Measurements from ENCODE around the gene AGAP1.

The AGAP1 gene

DNA sequence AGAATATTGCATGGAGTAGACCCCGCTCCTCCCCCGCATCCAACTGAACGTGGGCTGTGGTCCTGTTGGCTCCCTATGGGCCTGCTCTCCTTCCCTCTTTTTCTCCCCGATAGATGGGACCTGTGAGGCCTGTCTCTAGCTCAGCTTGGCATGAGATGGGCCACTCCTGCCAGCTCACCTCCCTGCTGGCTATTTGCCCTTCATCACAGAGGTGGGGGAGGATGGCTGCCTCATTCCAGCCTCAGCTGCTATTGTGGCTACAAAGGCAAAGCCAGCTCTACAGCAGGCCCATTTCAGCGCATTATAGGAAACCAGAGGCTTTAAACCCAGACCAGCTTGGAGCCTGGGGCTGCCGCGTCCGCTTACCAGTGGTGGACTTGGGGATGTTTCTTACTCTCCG lies 360.4 kb downstream of the AGAP1 start:
- no peak for DNase-seq

DNA sequence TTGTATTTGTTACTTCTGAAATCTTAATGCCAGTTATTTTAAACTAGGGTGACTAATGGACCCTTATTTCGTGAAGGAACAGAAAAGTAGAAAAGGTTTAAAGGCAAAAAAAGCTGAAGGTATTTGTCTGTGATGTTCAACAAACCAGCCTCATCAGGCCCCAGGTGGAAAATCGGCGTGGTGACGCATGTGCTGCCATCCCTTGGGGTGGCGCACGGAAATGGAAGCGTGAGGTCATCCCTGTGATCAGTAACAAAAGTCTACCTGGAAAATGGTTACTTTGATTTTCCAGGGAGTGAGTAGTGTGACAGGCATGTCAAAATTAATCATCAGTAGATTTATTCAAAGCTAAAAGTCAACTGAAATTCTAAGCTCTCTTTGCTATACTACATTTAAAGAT lies 361.2 kb downstream of the AGAP1 start:
- no peak for DNase-seq

DNA sequence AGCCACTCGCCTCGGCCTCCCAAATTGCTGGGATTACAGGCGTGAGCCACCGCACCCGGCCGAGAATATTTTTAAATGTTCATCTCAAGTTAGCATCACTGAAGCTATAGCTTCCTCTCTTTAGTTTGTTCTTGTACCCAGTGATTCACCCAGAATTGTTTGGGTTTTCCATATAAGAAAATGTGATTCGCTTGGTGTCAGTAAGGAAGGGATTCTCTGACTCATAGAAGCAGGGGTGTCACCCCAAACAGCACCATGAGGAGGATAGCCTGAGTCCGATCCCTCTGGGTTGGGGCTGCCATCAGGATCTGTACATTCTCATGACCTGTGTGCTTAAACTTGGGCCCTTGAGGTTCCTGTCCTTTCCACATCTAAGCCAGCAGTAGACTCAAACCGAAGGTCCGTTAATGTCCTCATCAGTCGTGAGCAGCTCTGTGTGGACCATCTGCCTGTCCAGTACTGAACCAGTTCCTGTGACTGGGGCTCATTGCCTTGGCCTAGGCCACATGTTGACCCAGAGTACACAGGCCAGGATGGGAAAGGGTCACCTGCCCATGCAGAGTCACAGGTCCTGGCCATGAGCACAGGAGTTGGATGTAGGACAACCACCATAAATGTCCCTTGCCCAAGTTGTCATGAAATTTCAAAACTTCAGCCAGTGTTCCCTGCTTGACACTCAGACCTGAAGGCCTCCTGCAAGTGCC lies 362.5 kb downstream of the AGAP1 start:
- DNase-seq: no peak

DNA sequence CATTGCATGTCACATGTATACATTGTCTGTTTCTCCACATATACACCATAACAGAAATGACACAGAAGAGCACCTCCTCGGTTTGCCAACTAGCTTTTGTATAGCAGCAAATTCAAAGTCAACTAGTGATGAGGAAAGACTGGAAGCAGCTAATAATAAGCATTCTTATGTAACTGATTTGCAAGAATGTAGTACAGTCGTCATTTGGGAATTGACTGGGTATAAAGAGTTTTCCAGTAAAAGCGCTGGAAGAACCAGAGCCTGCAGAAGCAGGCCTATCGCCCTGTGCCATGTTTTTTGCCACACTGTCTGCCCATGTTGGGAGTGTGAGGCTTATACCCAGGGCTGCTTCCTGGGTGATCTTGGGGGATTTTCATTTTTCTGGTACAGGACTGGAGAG lies 363.8 kb downstream of the AGAP1 start:
- DNase-seq: no peak

DNA sequence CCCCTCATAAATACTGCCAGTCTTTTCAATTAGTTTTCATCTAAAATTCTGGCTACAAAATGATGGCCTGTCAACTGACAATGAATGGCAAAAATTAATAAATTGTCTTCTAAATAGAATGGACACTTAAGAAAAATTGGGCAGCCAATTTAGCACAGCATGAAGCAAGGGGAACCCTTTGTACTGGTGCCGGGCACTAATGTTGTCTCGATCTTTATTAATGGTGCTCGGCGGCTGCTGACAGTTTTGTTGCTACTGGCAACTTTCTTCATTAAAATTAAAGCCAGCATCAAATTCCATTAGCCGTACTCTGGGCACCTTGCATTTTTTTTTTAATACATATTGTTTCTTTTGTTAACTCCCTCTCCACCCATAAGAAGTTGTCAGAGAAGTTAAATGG lies 365.0 kb downstream of the AGAP1 start:
- no peak for DNase-seq

DNA sequence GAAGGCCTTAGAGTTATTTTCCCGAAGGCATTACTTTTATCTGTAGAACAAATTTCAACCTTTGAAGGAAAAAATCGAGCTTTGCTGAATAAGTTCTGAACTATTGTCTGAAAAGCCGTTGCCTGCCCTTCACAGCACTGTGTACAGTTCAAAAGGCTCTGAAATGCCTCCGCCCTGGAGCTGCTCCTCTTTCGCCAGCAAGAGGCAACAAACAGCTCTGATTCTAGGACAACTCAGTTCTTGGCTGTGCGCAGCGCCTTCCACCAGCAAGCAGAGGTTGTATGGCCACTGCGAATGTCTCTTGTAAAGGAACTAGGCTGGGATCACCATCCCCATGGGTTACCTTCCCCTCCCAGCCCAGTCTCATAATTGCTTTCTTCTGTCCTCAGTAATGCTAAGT lies 365.8 kb downstream of the AGAP1 start:
- DNase-seq: no peak

DNA sequence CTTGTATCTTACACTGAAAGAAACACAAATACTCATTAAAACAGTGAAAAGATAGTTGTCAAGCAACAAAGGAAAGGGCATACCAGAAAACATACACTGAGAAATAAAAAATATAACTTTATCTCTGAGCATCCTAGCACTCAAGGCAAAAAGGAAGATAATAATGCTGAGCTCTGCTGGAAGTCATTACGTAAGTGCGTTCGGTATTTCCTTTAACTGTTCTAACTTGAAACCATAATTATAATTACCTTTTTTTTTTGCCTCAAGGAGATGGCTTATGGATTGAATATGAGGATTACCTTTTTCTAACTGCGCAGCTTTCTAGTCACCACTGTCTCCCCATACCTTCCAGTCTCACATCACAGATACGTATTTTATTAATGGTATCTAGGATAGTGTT lies 366.3 kb downstream of the AGAP1 start:
- DNase-seq: no peak

DNA sequence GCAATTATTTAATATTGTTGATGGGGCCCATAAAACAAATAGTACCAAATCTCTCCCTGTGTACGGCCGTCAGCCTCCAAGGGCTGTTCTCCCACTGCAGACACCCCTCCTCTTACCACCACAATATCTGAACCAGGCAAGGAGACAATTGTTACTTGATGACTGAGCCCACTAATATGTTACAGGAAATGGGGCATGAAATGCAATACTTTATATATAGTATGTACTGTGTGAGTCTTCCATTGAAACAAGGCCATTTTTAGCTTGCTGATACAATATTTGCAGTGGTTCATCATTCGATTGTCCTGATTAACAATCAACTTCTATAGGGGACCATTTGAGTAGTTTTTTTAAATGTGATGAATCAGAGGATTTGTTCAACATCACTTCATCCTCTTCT lies 367.0 kb downstream of the AGAP1 start:
- no peak for DNase-seq

DNA sequence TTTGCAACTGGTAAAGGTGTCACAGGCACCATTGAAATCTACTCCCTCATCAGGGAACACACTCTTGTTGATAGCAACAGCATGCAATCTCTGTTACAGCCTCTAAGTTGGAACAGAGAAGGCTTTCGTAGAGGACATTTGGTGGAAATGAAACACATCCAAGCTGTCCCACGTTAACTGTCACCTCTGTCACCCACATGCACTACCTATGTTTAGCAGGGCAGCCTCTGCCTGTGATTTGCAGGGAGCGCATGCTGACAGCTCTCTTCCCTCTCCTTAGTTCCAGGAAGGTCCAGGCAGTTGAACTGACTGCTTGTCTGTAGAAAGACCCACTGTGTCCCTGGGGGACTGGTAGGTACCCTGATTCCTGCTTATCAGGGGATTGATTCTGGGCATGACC lies 367.5 kb downstream of the AGAP1 start:
- DNase-seq: no peak

DNA sequence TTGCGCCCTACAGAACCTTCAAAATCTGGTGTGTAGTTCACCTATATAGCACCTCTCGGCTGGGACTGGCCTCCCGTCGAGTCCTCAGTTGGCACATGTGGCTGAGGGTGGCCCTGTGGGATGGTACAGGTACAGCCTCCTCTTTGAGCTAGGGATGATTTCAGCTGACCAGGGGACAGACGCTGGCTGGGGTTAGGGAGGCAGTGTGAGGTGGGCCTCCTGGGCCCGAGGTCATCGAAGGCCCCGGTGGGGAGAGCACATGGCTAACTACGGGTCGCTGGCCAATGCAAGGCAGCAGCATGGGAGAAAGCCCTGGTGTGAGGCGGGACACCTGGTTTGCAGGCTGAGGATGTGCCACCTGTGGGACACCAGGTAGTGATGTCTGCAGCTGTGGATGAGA lies 369.6 kb downstream of the AGAP1 start:
- no peak for DNase-seq

DNA sequence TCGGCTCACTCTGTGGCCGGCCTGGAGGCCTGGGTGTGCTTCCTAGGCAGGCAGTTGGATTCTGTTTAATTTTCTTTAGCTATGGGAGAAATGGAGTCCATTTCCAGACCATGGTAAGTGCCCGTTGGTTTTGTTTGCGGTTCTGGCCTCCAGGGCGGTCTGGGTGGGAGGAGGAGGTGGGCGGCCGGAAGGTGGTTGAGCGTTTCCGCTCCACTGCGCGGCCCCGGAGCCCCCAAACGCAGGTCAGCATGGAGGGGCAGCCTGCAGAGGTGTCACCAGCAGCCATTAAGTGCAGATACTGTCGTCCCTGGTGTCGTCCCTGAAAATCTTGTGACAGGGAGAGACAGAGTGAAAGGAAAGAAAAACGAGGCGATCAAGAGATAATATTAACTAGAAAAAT lies 370.5 kb downstream of the AGAP1 start:
- DNase-seq: no peak

DNA sequence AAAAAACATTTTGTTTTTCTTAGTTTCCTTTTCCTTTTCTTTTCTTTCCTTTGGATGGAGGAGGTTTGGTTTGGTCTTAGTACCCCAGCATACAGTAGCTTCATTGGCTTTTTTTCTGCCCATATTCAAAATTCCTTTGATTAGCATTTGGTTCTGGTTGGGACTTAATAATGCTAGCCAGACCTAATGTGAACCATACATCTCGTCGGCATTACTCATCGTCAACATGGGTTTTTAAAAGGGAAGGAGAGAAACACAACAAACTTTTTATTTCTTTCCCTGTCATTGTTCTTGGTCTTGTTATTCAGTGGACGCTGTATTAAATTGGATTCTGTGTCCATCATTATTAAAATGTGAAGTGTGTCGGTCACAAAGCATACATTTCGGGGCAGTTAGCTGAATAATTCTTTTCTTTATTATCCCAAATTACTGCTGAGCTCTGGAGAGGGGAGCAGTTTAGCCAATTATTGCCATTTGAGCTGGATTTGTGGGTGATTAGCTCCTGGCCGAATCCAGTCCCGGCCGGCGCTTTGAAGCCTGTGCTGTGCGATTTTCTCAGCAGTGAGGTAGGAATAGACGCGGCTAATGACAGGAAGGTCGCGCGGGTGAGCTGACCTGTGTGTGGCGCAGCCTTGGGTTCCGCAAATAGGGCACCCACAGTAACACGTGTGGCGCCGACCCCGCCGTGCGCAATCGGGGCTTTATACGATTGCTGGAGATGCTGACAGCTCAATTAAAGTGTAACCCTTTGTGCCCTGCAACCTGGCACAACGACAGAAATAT lies 371.1 kb downstream of the AGAP1 start:
- DNase-seq: no peak

DNA sequence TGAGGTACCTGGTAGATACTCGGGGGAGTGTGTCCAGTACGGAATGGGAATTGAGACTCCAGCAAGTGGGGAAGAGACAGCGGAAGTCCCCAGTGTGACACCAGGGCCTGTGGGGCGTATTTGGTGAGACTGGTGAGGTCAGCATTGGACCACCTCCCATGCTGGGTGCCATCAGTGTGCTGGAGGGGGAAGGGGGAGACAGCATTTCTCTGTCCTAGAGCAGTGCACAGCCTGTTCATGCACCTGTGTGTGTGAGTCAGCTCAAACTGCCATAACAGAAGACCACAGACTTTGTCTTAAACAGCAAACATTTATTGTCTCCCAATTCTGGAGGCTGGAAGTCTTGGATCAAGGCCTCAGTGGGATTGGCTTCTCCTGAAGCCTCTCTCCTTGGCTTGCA lies 372.5 kb downstream of the AGAP1 start:
- DNase-seq: no peak

DNA sequence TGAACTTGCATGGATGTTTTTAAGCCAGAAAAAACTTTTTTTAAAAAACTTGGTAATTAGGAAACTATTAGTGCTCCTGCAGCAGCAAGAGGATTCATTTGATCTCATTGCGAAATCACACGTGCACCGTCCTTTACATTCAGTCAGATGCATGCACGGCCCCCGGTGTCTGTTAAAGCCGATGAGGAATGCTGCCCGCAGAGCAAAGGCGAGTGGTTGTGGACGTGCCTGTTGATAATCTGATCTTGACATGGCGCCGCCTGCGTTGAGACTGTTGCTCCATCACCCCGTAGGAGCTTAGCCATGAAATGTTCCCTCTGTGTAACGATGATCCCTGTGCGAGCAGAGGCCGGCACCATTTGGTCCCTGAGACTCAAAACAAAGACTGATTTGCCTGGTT lies 374.4 kb downstream of the AGAP1 start:
- no peak for DNase-seq

DNA sequence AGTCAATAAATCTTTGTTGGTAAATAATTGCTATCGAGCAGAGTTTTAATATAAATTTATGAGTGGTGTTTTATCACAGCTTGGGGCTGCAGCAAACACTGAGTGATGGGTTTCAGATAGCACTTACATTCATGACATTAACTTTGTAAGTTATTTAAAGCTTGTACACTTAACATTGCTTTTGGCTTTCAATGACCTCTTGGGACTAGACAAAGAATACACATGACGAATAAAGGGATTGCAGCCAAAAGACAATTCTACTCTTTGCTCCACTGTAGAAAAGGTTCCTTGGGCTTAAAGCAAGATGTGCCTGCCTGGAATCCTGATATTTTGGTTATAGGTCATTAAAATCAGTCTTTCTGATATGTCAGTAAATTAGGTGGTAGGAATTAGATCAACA lies 374.8 kb downstream of the AGAP1 start:
- no peak for DNase-seq

DNA sequence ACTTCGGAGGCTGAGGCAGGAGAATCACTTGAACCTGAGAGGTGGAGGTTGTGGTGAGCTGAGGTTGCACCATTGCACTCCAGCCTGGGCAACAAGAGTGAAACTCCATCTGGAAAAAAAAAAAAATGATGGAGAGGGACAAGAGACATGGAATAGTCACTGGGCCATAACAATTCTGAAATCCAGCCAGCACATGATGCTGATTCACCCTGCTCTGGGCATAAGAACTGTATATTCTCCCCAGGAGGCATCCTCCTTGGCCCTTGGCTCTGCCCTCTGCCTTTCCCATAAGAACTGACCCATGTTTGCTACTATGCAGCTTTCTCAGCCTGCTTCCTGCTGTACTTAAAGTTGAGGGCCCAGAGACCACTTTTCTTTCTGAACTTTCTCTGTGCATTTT lies 376.7 kb downstream of the AGAP1 start:
- no peak for DNase-seq

DNA sequence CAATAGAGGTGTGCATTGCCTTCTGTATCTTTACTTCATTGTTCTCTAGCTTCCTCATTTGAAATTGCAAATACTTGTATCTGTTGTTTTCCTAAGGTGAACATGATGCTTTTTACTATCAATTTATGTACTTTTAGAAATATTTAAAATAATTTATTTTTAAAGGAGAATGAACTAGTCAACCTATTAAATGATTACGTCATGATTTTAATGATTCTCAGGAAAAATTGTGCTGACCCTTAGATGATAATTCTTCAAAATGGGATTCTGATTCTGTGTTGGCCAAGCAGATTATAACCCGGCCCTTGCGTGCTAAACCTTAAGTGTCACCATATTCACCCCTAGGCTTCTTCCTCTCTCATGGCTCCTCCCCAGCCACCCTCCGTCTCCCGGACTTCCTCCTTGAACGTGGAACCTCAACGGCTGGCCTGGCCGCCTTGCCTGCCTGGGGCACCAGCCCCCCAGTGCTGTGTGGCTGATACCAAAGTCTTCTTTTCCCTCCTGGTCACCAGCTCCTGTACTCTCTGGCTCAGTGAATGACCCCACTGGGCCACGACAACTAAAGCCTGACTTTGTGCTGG lies 382.3 kb downstream of the AGAP1 start:
- peak in 1 of 4 experiments; percentile 12 for DNase-seq

DNA sequence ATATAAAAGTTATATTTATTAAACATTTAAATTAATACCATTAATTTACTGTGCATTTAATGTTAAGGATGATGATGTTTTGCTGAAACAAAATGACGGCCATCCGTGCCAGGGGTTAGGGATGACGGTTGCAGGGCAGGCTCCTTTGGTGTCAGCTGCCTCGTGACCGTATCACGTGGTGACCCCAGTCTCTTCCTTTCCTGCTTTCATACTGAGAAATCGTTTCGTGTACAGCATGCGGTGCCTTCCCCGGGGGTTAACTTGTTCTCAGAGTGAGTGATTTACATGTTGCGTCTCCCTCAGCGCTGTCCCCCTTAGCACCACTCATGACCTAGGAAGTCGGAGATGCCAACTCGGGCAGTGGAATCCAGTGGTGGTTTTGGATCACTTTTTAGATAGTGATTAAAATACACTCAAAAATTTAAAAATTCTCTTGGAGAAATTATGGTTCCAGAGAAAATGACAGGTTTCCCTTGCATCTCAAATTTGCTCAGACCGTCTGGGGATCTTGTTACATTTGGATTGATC lies 383.5 kb downstream of the AGAP1 start:
- no peak for DNase-seq

DNA sequence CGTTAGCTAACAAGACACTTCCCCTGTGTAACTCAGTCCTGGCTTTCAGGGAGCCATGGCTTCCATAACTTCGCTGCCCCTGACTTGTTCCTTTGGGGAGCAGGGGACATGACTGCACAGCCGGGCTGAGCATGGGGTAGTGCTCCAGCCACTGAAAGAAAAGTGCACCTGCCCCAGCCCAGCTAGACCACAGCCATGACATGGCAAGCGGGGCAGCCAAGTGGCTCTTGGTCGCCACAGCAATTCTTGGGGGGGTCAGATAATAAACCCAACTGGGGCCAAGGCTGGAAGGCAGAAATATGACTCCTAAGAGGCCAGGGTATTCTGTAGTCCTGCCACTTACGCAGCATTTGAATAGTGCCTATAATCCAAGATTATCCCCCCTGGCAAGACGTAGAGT lies 385.3 kb downstream of the AGAP1 start:
- no peak for DNase-seq

DNA sequence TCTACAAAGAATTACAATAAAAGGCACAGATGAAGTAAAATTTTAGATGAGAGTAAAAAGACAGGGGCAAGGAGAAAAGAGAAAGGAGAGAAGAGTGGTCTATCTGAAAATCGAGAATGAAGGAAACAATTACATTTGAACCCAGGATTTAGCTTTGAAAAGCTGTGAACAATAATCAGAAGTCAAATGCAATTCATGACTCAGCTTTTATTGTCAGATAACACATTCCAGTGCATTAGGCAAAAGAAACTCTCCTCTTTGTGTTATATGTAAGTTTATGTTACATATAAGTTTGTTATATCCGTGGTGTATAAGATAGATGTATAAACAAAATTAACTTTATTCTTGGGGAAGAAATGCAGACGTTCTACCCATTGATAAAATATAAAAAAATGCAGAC lies 389.8 kb downstream of the AGAP1 start:
- no peak for DNase-seq

DNA sequence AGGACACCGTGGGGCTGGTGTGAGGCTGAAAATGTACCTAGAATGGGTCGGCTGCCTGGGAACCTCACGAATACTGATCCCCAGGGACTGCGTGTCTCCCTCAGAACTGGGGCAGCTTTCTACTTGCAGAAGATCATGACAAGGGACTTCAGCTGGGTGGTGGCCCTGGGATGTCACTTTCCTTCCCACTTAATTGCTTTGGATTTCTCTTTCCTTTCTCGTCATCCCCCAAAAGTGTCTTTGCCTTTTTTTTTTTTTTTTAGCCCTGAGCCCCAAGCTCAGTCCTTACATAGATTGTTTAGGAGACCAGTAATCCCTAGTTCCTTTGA lies 395.4 kb downstream of the AGAP1 start:
- no peak for DNase-seq

DNA sequence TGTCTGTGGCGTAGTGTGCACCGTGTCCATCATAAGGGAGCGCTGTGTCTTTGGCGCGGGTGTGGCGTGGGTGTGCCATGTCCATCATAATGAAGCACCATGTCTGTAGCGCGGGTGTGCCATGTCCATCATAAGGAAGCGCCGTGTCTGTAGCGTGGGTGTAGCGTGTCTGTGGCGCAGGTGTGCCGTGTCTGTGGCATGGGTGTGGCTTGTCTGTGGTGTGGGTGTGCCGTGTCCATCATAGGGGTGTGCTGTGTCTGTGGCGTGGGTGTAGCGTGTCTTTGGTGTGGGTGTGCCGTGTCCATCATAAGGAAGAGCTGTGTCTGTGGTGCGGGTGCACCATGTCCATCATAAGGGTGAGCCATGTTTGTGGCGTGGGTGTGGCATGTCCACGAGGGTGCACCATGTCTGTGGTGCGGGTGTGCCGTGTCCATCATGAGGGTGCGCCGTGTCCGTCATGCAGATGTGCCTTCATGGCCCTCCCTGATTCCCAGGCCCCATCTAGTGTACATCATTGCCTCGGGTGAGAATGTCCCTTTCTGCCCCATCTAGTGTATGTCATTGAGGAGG lies 399.4 kb downstream of the AGAP1 start:
- DNase-seq: no peak

DNA sequence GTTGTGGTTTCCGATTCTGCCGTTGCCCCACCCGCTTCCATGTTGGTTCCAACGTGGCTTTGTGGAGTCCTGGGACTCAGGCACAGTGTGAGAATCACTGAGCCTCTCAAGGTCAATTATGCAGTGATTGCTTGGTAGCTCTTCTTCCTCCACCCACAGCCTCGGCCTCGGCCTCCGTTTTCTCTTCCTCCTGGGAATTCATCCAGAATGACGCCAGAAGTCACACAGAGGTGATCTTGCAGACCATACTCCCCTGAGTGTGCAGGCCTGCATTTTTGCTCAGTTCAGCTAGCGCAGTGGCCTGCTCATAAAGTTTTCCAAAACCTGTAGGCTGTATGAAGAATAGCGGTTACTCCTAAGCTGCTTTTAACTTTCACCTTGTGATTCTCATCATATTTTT lies 401.0 kb downstream of the AGAP1 start:
- DNase-seq: no peak

DNA sequence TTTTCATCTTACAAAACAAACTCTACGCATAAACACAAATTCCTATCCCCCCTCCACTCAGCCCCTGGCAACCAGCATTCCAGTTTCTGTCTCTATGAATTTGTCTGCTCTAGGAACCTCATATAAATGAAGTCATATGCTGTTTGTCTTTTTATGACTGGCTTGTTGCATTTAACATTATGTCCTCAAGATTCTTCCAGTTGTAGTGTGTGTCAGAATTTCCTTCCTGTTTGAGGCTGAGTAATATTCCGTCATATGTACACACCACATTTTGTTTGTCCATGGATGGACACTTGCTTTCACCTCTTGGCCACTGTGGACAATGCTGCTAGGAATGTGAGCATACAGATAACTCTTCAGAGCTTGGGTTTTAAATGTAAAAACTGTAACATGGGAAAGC lies 402.2 kb downstream of the AGAP1 start:
- no peak for DNase-seq
